ENCODE results near the gene CCDC178.

CCDC178 gene

DNA sequence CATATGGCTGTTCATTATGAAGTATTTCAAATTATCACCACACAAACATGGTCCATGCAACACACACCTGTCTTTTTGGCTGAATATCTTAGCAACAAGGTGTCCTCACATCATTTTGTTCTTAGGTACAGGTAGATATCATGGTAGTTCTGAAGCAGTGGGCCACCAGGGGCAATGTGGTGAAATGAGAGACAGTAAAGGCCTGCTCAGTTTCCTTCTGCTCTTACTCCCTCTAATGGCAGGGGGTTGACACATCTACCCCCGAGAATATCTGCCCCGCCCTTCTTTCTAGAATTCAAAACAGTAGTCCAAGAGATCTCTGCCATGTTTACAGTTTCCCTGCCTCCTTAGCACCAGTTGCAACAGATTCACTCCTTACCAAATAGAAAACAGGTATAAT is 520.7 kb downstream of the CCDC178 start:
- peak in 1 of 2 experiments; percentile 57 for DNase-seq (ENCODE audit: low read depth in 1 of 2, low spot score in 1 of 2)
- H3K27ac ChIP-seq (replicated peaks), result no peak overlapping the region

DNA sequence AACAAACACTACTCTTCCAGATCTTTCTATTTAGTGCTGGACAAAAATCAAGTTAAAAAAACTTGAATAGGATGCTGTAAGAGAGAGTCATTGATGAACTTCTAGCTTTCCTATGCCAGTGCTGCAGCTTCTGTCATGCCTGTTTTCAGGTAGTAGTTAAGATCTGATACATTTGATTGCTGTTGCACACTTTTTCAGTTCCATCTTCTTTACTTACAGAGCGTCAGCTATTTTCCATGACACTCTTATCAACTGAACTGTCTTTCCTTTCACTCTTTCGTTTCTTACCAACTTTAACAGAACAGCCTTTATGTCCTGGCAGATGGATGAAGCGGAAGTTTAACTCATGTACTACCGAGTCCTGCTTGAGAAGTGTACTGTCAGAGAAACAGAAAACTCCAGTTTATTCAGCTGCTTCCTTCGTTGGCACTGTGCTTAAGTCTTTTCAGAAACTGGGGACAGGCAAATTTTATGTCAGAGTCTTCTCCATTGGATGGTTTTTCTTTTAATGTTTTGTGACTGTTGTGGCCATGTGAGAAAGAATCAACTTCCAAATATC is 521.8 kb downstream of the CCDC178 start:
- TF ChIP-seq, protein P1, sequence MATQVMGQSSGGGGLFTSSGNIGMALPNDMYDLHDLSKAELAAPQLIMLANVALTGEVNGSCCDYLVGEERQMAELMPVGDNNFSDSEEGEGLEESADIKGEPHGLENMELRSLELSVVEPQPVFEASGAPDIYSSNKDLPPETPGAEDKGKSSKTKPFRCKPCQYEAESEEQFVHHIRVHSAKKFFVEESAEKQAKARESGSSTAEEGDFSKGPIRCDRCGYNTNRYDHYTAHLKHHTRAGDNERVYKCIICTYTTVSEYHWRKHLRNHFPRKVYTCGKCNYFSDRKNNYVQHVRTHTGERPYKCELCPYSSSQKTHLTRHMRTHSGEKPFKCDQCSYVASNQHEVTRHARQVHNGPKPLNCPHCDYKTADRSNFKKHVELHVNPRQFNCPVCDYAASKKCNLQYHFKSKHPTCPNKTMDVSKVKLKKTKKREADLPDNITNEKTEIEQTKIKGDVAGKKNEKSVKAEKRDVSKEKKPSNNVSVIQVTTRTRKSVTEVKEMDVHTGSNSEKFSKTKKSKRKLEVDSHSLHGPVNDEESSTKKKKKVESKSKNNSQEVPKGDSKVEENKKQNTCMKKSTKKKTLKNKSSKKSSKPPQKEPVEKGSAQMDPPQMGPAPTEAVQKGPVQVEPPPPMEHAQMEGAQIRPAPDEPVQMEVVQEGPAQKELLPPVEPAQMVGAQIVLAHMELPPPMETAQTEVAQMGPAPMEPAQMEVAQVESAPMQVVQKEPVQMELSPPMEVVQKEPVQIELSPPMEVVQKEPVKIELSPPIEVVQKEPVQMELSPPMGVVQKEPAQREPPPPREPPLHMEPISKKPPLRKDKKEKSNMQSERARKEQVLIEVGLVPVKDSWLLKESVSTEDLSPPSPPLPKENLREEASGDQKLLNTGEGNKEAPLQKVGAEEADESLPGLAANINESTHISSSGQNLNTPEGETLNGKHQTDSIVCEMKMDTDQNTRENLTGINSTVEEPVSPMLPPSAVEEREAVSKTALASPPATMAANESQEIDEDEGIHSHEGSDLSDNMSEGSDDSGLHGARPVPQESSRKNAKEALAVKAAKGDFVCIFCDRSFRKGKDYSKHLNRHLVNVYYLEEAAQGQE (IDR thresholded peaks at IDR 0.05; ENCODE audit: insufficient replicate concordance, low read depth), result no peak
- TF ChIP-seq POLR2AphosphoS5 (IDR thresholded peaks at IDR 0.05; ENCODE audit: low read depth) (no peak), SPI1 (IDR thresholded peaks at IDR 0.05; ENCODE audit: borderline replicate concordance, low read depth) (no peak), GABPA (IDR thresholded peaks at IDR 0.05; ENCODE audit: low read depth) (no peak)
- TF ChIP-seq, protein P2, sequence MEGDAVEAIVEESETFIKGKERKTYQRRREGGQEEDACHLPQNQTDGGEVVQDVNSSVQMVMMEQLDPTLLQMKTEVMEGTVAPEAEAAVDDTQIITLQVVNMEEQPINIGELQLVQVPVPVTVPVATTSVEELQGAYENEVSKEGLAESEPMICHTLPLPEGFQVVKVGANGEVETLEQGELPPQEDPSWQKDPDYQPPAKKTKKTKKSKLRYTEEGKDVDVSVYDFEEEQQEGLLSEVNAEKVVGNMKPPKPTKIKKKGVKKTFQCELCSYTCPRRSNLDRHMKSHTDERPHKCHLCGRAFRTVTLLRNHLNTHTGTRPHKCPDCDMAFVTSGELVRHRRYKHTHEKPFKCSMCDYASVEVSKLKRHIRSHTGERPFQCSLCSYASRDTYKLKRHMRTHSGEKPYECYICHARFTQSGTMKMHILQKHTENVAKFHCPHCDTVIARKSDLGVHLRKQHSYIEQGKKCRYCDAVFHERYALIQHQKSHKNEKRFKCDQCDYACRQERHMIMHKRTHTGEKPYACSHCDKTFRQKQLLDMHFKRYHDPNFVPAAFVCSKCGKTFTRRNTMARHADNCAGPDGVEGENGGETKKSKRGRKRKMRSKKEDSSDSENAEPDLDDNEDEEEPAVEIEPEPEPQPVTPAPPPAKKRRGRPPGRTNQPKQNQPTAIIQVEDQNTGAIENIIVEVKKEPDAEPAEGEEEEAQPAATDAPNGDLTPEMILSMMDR (IDR thresholded peaks at IDR 0.05; ENCODE audit: insufficient read depth, low read length), result no peak
- no peaks in the 10 kb centered on the region for H3K27me3 ChIP-seq (ENCODE audit: insufficient read depth, poor library complexity, severe bottlenecking)
- DNase-seq (ENCODE audit: low read depth in 1 of 2, low spot score in 1 of 2), result no peak
- no peak overlapping the region for H3K27ac ChIP-seq (replicated peaks)
- no peak overlapping the region for H3K4me3 ChIP-seq (replicated peaks; ENCODE audit: insufficient read depth, low read length)

More for the DNA sequence above, 520.7 kb downstream of the CCDC178 start:
- TF ChIP-seq, protein P2 (IDR thresholded peaks at IDR 0.05; ENCODE audit: insufficient read depth, low read length), result peak; percentile 80
- TF ChIP-seq POLR2AphosphoS5 (IDR thresholded peaks at IDR 0.05; ENCODE audit: low read depth), result no peak
- Histone ChIP-seq H3K27me3 (ENCODE audit: insufficient read depth, poor library complexity, severe bottlenecking) (no peaks in the 10 kb centered on the region), H3K4me3 (replicated peaks; ENCODE audit: insufficient read depth, low read length) (no peak overlapping the region)

DNA sequence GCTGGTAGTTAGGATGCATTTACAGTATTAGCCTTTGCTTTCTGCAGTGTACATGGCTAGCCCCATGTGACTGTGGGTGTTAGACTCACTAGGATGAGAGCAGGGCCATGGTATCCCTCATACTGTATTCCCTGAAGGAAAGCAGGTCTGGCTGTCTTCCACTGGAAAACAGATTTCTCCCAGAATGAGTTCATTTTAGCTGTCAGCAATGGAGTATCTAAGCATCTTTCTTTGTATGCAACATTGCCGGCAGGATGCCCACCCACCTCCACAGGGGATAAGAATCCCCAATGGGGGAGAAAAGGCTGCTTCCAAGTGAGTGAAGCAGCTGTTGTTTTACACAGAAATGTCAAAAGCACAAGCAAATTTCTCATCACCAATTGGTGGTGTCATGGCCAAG is 525.0 kb downstream of the CCDC178 start:
- DNase-seq (ENCODE audit: low read depth in 1 of 2, low spot score in 1 of 2), result no peak
- H3K4me3 ChIP-seq (replicated peaks; ENCODE audit: insufficient read depth, low read length), result no peak overlapping the region
- no peak for TF ChIP-seq POLR2AphosphoS5 (IDR thresholded peaks at IDR 0.05; ENCODE audit: low read depth)
- TF ChIP-seq, protein P2 (IDR thresholded peaks at IDR 0.05; ENCODE audit: insufficient read depth, low read length), result no peak
- TF ChIP-seq, protein P1 (IDR thresholded peaks at IDR 0.05; ENCODE audit: insufficient replicate concordance, low read depth), result no peak
- no peak for TF ChIP-seq SPI1 (IDR thresholded peaks at IDR 0.05; ENCODE audit: borderline replicate concordance, low read depth)
- no peak for TF ChIP-seq GABPA (IDR thresholded peaks at IDR 0.05; ENCODE audit: low read depth)
- no peak overlapping the region for H3K27ac ChIP-seq (replicated peaks)
- H3K27me3 ChIP-seq (ENCODE audit: insufficient read depth, poor library complexity, severe bottlenecking), result no peaks in the 10 kb centered on the region

All from HL-60 (cell line).